ENCODE results near the gene CENPU. TPM values are rescaled to one million over a fixed set of nuclear protein-coding genes. Genes with fewer than 3 reads are reported as not detected.

The CENPU gene
- total RNA-seq, 2 experiments from 2014 or later, result 49.7 to 53.4 TPM

GRCh38 chr4:184766446-184766845 lies 32.5 kb upstream of the CENPU start:
- Mint-ChIP-seq H3K9me3 (no peaks in the 10 kb centered on the region), H3K36me3 (ENCODE audit: low read depth) (peaks cover 22% of the 10 kb centered on the region), H3K4me3 (no peak overlapping the region), H3K4me1 (ENCODE audit: low read depth) (peaks cover 20% of the 10 kb centered on the region), H3K27me3 (no peaks in the 10 kb centered on the region), H3K27ac (no peak overlapping the region)
- no peak for DNase-seq
- ATAC-seq, result no peak
- intact Hi-C loops (cut with micrococcal nuclease), result no loop called here
- POLR2A ChIA-PET, result no interaction called here
- CTCF ChIA-PET, result no interaction called here
- TF ChIP-seq CTCF (IDR thresholded peaks at IDR 0.05), result no peak

- DNase-seq, result no peak
- ChIA-PET CTCF (no interaction called here), POLR2A (interaction anchor here (0.9 kb wide), 1 partner anchor 33 kb away, joined by 3 read pairs; no protein-coding TSS in a partner anchor)
- Mint-ChIP-seq H3K27me3 (no peaks in the 10 kb centered on the region), H3K27ac (no peak overlapping the region), H3K4me3 (no peak overlapping the region), H3K4me1 (ENCODE audit: low read depth) (peaks cover 20% of the 10 kb centered on the region), H3K36me3 (ENCODE audit: low read depth) (peaks cover 27% of the 10 kb centered on the region), H3K9me3 (no peaks in the 10 kb centered on the region)
- intact Hi-C loops (cut with micrococcal nuclease), result no loop called here
- TF ChIP-seq CTCF (IDR thresholded peaks at IDR 0.05), result no peak
- no peak for ATAC-seq
These were observed 31.8 kb upstream of the CENPU start for GRCh38 chr4:184765473-184766340.

GRCh38 chr4:184764601-184765000 lies 30.7 kb upstream of the CENPU start:
- H3K27me3 Mint-ChIP-seq, result no peaks in the 10 kb centered on the region
- no peak overlapping the region for H3K27ac Mint-ChIP-seq
- H3K9me3 Mint-ChIP-seq, result no peaks in the 10 kb centered on the region
- TF ChIP-seq CTCF (IDR thresholded peaks at IDR 0.05), result no peak
- H3K36me3 Mint-ChIP-seq (ENCODE audit: low read depth), result peaks cover 37% of the 10 kb centered on the region
- ATAC-seq (no peak), DNase-seq (no peak)
- ChIA-PET CTCF (interaction anchor here (0.9 kb wide), 1 partner anchor 114 kb away, joined by 4 read pairs; no protein-coding TSS in a partner anchor), POLR2A (no interaction called here)
- no peak overlapping the region for H3K4me3 Mint-ChIP-seq
- intact Hi-C loops (cut with micrococcal nuclease), result no loop called here
- peaks cover 20% of the 10 kb centered on the region for H3K4me1 Mint-ChIP-seq (ENCODE audit: low read depth)

GRCh38 chr4:184763150-184763780 lies 29.4 kb upstream of the CENPU start:
- no peaks in the 10 kb centered on the region for H3K9me3 Mint-ChIP-seq
- intact Hi-C loops (cut with micrococcal nuclease), result no loop called here
- ChIA-PET CTCF (interaction anchor here (0.9 to 1.6 kb wide), 4 partner anchors 18 to 135 kb away, joined by 3 to 8 read pairs (median 5); no protein-coding TSS in a partner anchor), POLR2A (interaction anchor here (1.2 to 2.9 kb wide), 2 partner anchors 13 to 29 kb away, joined by 3 to 14 read pairs; partner anchors contain the start of gene CENPU)
- peaks cover 46% of the 10 kb centered on the region for H3K36me3 Mint-ChIP-seq (ENCODE audit: low read depth)
- peaks cover 20% of the 10 kb centered on the region for H3K4me1 Mint-ChIP-seq (ENCODE audit: low read depth)
- H3K27ac Mint-ChIP-seq, result no peak overlapping the region
- no peak overlapping the region for H3K4me3 Mint-ChIP-seq
- no peak for TF ChIP-seq CTCF (IDR thresholded peaks at IDR 0.05)
- no peaks in the 10 kb centered on the region for H3K27me3 Mint-ChIP-seq
- DNase-seq, result no peak
- no peak for ATAC-seq

Measured in activated CD8-positive, alpha-beta T cell treated with anti-CD3 and anti-CD28 coated beads for 36 hours (primary cell).